GM21737 (cell line): Measurements from ENCODE around the gene ABCF2.
A peak's percentile ranks its signal among the peaks of the same experiment; 100 is the strongest.

Source experiments
- ATAC-seq: cut with Tn5 transposase; IDR thresholded peaks from one replicate; pipeline ENCODE4 v1.9.1; 2021; ENCODE audit warnings: mild to moderate bottlenecking, moderate library complexity; ENCODE audit not compliant: unreplicated experiment

Gene ABCF2

GRCh38 chr7:151252961-151253711 lies 26.1 kb upstream of the ABCF2 start:
- ATAC-seq, result no peak

GRCh38 chr7:151252561-151252835 lies 25.5 kb upstream of the ABCF2 start:
- no peak for ATAC-seq

GRCh38 chr7:151251689-151252560 lies 24.9 kb upstream of the ABCF2 start:
- no peak for ATAC-seq

- no peak for ATAC-seq
Measured at GRCh38 chr7:151251328-151251688, 24.3 kb upstream of the ABCF2 start.

GRCh38 chr7:151250181-151251132 lies 23.5 kb upstream of the ABCF2 start:
- no peak for ATAC-seq

GRCh38 chr7:151249732-151250072 lies 22.7 kb upstream of the ABCF2 start:
- no peak for ATAC-seq

- ATAC-seq, result no peak
Measured at GRCh38 chr7:151249034-151249731, 22.2 kb upstream of the ABCF2 start.

GRCh38 chr7:151248346-151249033 lies 21.5 kb upstream of the ABCF2 start, which contains the start of gene SMARCD3:
Gene SMARCD3, minus strand, starts transcription at chr7:151248694. Its CDS starts 132 bp downstream, at chr7:151248562.
- ATAC-seq, result no peak

GRCh38 chr7:151247611-151248345 lies 20.8 kb upstream of the ABCF2 start:
- ATAC-seq, result no peak

GRCh38 chr7:151246851-151247580 lies 20.0 kb upstream of the ABCF2 start:
- no peak for ATAC-seq

GRCh38 chr7:151246102-151246850 lies 19.3 kb upstream of the ABCF2 start:
- no peak for ATAC-seq

GRCh38 chr7:151245360-151246101 lies 18.5 kb upstream of the ABCF2 start:
- peak; percentile 53 for ATAC-seq

GRCh38 chr7:151244841-151245346 lies 17.9 kb upstream of the ABCF2 start:
- ATAC-seq, result no peak

- no peak for ATAC-seq
Measured at GRCh38 chr7:151244196-151244840, 17.3 kb upstream of the ABCF2 start.

GRCh38 chr7:151243408-151244195 lies 16.6 kb upstream of the ABCF2 start:
- no peak for ATAC-seq

- ATAC-seq, result no peak
Measured at GRCh38 chr7:151243045-151243349, 16.0 kb upstream of the ABCF2 start.
